Measurements from ENCODE around the gene AFAP1.

Gene AFAP1

GRCh38 chr4:7782783-7783182, 156.9 kb downstream of the AFAP1 start:
- DNase-seq = no peak
- ChIA-PET POLR2A (no interaction called here), CTCF (interaction anchor here (1.1 to 1.3 kb wide), 3 partner anchors 10 to 147 kb away, joined by 3 read pairs; no protein-coding TSS in a partner anchor)
- no peak overlapping the region for H3K4me3 ChIP-seq (ENCODE audit: control insufficient read depth in 1 of 7, extremely low read depth in 1 of 7, insufficient read depth in 4 of 7, low read depth in 2 of 7, low read length in 6 of 7)
- peaks cover 0 to 18% (median 11%) of the 10 kb centered on the region in 4 experiments for H3K4me1 ChIP-seq (ENCODE audit: control extremely low read depth in 1 of 4, control insufficient read depth in 4 of 4, insufficient read depth in 4 of 4, low read length in 3 of 4)
- WGBS (ENCODE audit: insufficient coverage) = 96% methylated on average over 3 of the region's 8 CpGs
- no peaks in the 10 kb centered on the region for H3K36me3 ChIP-seq (ENCODE audit: control insufficient read depth in 4 of 4, insufficient read depth in 4 of 4, low read length in 3 of 4)
- H3K27me3 ChIP-seq (replicated peaks in 2 of 5; ENCODE audit: control insufficient read depth in 4 of 5, insufficient read depth in 5 of 5, low read length in 4 of 5) = peaks cover 0 to under 1% (median 0%) of the 10 kb centered on the region in 5 experiments
- no peak overlapping the region for H3K27ac ChIP-seq (ENCODE audit: insufficient read depth in 1 of 2, low read depth in 1 of 2, low read length in 2 of 2, poor library complexity in 1 of 2, severe bottlenecking in 2 of 2)
- no peaks in the 10 kb centered on the region for H3K9me3 ChIP-seq (ENCODE audit: control extremely low read depth in 1 of 5, control insufficient read depth in 4 of 5, insufficient read depth in 2 of 5, low read depth in 1 of 5, low read length in 4 of 5)

- no peaks in the 10 kb centered on the region for H3K36me3 ChIP-seq (ENCODE audit: control insufficient read depth in 4 of 4, insufficient read depth in 4 of 4, low read length in 3 of 4)
- POLR2A ChIA-PET = interaction anchor here (0.6 kb wide), 1 partner anchor 10 kb away, joined by 5 read pairs; no protein-coding TSS in a partner anchor
These were observed 157.7 kb downstream of the AFAP1 start for GRCh38 chr4:7781993-7782392.

GRCh38 chr4:7781366-7781765, 158.3 kb downstream of the AFAP1 start:
- Histone ChIP-seq H3K4me1 (ENCODE audit: control extremely low read depth in 1 of 4, control insufficient read depth in 4 of 4, insufficient read depth in 4 of 4, low read length in 3 of 4) (peaks cover 0 to 18% (median 11%) of the 10 kb centered on the region in 4 experiments), H3K36me3 (ENCODE audit: control insufficient read depth in 4 of 4, insufficient read depth in 4 of 4, low read length in 3 of 4) (no peaks in the 10 kb centered on the region), H3K9me3 (ENCODE audit: control extremely low read depth in 1 of 5, control insufficient read depth in 4 of 5, insufficient read depth in 2 of 5, low read depth in 1 of 5, low read length in 4 of 5) (no peaks in the 10 kb centered on the region), H3K4me3 (ENCODE audit: control insufficient read depth in 1 of 7, extremely low read depth in 1 of 7, insufficient read depth in 4 of 7, low read depth in 2 of 7, low read length in 6 of 7) (peak overlapping the region in 2 of 7 experiments; percentile 30 to 42), H3K27me3 (replicated peaks in 2 of 5; ENCODE audit: control insufficient read depth in 4 of 5, insufficient read depth in 5 of 5, low read length in 4 of 5) (peaks cover 0 to 3% (median 0%) of the 10 kb centered on the region in 5 experiments), H3K27ac (ENCODE audit: insufficient read depth in 1 of 2, low read depth in 1 of 2, low read length in 2 of 2, poor library complexity in 1 of 2, severe bottlenecking in 2 of 2) (no peak overlapping the region)
- ChIA-PET POLR2A (interaction anchor here (0.6 kb wide), 1 partner anchor 11 kb away, joined by 5 read pairs; no protein-coding TSS in a partner anchor), CTCF (interaction anchor here (2.0 kb wide), 2 partner anchors 12 to 20 kb away, joined by 6 to 8 read pairs; no protein-coding TSS in a partner anchor)
- 10% methylated on average over 11 of the region's 13 CpGs for WGBS (ENCODE audit: insufficient coverage)
- peak in 2 of 3 donors; percentile 13 to 30 for DNase-seq

More at GRCh38 chr4:7781993-7782392, 157.7 kb downstream of the AFAP1 start:
- H3K4me3 ChIP-seq (ENCODE audit: control insufficient read depth in 1 of 7, extremely low read depth in 1 of 7, insufficient read depth in 4 of 7, low read depth in 2 of 7, low read length in 6 of 7) = no peak overlapping the region
- no peak overlapping the region for H3K27ac ChIP-seq (ENCODE audit: insufficient read depth in 1 of 2, low read depth in 1 of 2, low read length in 2 of 2, poor library complexity in 1 of 2, severe bottlenecking in 2 of 2)
- H3K4me1 ChIP-seq (ENCODE audit: control extremely low read depth in 1 of 4, control insufficient read depth in 4 of 4, insufficient read depth in 4 of 4, low read length in 3 of 4) = peaks cover 0 to 18% (median 11%) of the 10 kb centered on the region in 4 experiments
- CTCF ChIA-PET = interaction anchor here (1.3 to 2.0 kb wide), 2 partner anchors 9 to 21 kb away, joined by 3 to 6 read pairs; no protein-coding TSS in a partner anchor
- peaks cover 0 to 2% (median 0%) of the 10 kb centered on the region in 5 experiments for H3K27me3 ChIP-seq (replicated peaks in 2 of 5; ENCODE audit: control insufficient read depth in 4 of 5, insufficient read depth in 5 of 5, low read length in 4 of 5)
- no peaks in the 10 kb centered on the region for H3K9me3 ChIP-seq (ENCODE audit: control extremely low read depth in 1 of 5, control insufficient read depth in 4 of 5, insufficient read depth in 2 of 5, low read depth in 1 of 5, low read length in 4 of 5)
- WGBS (ENCODE audit: insufficient coverage) = 87% methylated on average over 17 of the region's 17 CpGs
- DNase-seq = no peak

GRCh38 chr4:7780751-7781348, 158.8 kb downstream of the AFAP1 start:
- H3K4me3 ChIP-seq (ENCODE audit: control insufficient read depth in 1 of 7, extremely low read depth in 1 of 7, insufficient read depth in 4 of 7, low read depth in 2 of 7, low read length in 6 of 7) = peak overlapping the region in 1 of 7 experiments; percentile 42
- peaks cover 0 to 6% (median 0%) of the 10 kb centered on the region in 5 experiments for H3K27me3 ChIP-seq (replicated peaks in 2 of 5; ENCODE audit: control insufficient read depth in 4 of 5, insufficient read depth in 5 of 5, low read length in 4 of 5)
- H3K36me3 ChIP-seq (ENCODE audit: control insufficient read depth in 4 of 4, insufficient read depth in 4 of 4, low read length in 3 of 4) = no peaks in the 10 kb centered on the region
- H3K27ac ChIP-seq (ENCODE audit: insufficient read depth in 1 of 2, low read depth in 1 of 2, low read length in 2 of 2, poor library complexity in 1 of 2, severe bottlenecking in 2 of 2) = no peak overlapping the region
- peaks cover 0 to 18% (median 11%) of the 10 kb centered on the region in 4 experiments for H3K4me1 ChIP-seq (ENCODE audit: control extremely low read depth in 1 of 4, control insufficient read depth in 4 of 4, insufficient read depth in 4 of 4, low read length in 3 of 4)
- 62% methylated on average over 3 of the region's 5 CpGs for WGBS (ENCODE audit: insufficient coverage)
- CTCF ChIA-PET = interaction anchor here (2.0 to 4.0 kb wide), 3 partner anchors 11 to 21 kb away, joined by 6 to 17 read pairs (median 8); no protein-coding TSS in a partner anchor
- POLR2A ChIA-PET = no interaction called here
- DNase-seq = no peak
- H3K9me3 ChIP-seq (ENCODE audit: control extremely low read depth in 1 of 5, control insufficient read depth in 4 of 5, insufficient read depth in 2 of 5, low read depth in 1 of 5, low read length in 4 of 5) = no peaks in the 10 kb centered on the region

- no peak for DNase-seq
- Histone ChIP-seq H3K27me3 (replicated peaks in 2 of 5; ENCODE audit: control insufficient read depth in 4 of 5, insufficient read depth in 5 of 5, low read length in 4 of 5) (peaks cover 0 to 8% (median 3%) of the 10 kb centered on the region in 5 experiments), H3K36me3 (ENCODE audit: control insufficient read depth in 4 of 4, insufficient read depth in 4 of 4, low read length in 3 of 4) (no peaks in the 10 kb centered on the region), H3K4me3 (ENCODE audit: control insufficient read depth in 1 of 7, extremely low read depth in 1 of 7, insufficient read depth in 4 of 7, low read depth in 2 of 7, low read length in 6 of 7) (no peak overlapping the region), H3K9me3 (ENCODE audit: control extremely low read depth in 1 of 5, control insufficient read depth in 4 of 5, insufficient read depth in 2 of 5, low read depth in 1 of 5, low read length in 4 of 5) (no peaks in the 10 kb centered on the region), H3K4me1 (ENCODE audit: control extremely low read depth in 1 of 4, control insufficient read depth in 4 of 4, insufficient read depth in 4 of 4, low read length in 3 of 4) (peaks cover 0 to 18% (median 11%) of the 10 kb centered on the region in 4 experiments), H3K27ac (ENCODE audit: insufficient read depth in 1 of 2, low read depth in 1 of 2, low read length in 2 of 2, poor library complexity in 1 of 2, severe bottlenecking in 2 of 2) (no peak overlapping the region)
- ChIA-PET POLR2A (no interaction called here), CTCF (interaction anchor here (2.0 to 4.0 kb wide), 2 partner anchors 10 to 22 kb away, joined by 8 to 17 read pairs; no protein-coding TSS in a partner anchor)
- 43% methylated on average over 1 of the region's 5 CpGs for WGBS (ENCODE audit: insufficient coverage)
These were observed 160.3 kb downstream of the AFAP1 start for GRCh38 chr4:7779432-7779768.

- Histone ChIP-seq H3K27ac (ENCODE audit: insufficient read depth in 1 of 2, low read depth in 1 of 2, low read length in 2 of 2, poor library complexity in 1 of 2, severe bottlenecking in 2 of 2) (no peak overlapping the region), H3K4me1 (ENCODE audit: control extremely low read depth in 1 of 4, control insufficient read depth in 4 of 4, insufficient read depth in 4 of 4, low read length in 3 of 4) (peaks cover 0 to 18% (median 11%) of the 10 kb centered on the region in 4 experiments), H3K36me3 (ENCODE audit: control insufficient read depth in 4 of 4, insufficient read depth in 4 of 4, low read length in 3 of 4) (no peaks in the 10 kb centered on the region), H3K27me3 (replicated peaks in 2 of 5; ENCODE audit: control insufficient read depth in 4 of 5, insufficient read depth in 5 of 5, low read length in 4 of 5) (peaks cover 0 to 9% (median 7%) of the 10 kb centered on the region in 5 experiments), H3K9me3 (ENCODE audit: control extremely low read depth in 1 of 5, control insufficient read depth in 4 of 5, insufficient read depth in 2 of 5, low read depth in 1 of 5, low read length in 4 of 5) (no peaks in the 10 kb centered on the region), H3K4me3 (ENCODE audit: control insufficient read depth in 1 of 7, extremely low read depth in 1 of 7, insufficient read depth in 4 of 7, low read depth in 2 of 7, low read length in 6 of 7) (no peak overlapping the region)
- 96% methylated on average over 22 of the region's 24 CpGs for WGBS (ENCODE audit: insufficient coverage)
- ChIA-PET CTCF (interaction anchor here (1.3 to 4.0 kb wide), 4 partner anchors 9 to 26 kb away, joined by 3 to 17 read pairs (median 4); no protein-coding TSS in a partner anchor), POLR2A (no interaction called here)
- no peak for DNase-seq
These were observed 160.9 kb downstream of the AFAP1 start for GRCh38 chr4:7778510-7779431.
